Coronary artery (tissue), 2 donors: ENCODE data around the gene MDN1.

Source experiments
- DNase-seq: peaks from one replicate; pipeline ENCODE4 v3.0.0-alpha.2; 2017; ENCODE audit warnings: low spot score
- H3K27ac ChIP-seq, 2 donors: fragments of 200-600 bp; sonication (generic); one replicate each; pipeline ENCODE4 v1.5.1; 2016 to 2019
- H3K4me3 ChIP-seq: fragments of 200-600 bp; sonication (generic); 2 replicates; pipeline ENCODE4 v1.5.1; 2016; ENCODE audit warnings: mild to moderate bottlenecking, moderate library complexity
- CTCF ChIP-seq: fragments of 200-600 bp; sonication (generic); IDR thresholded peaks from one replicate; pipeline ENCODE4 v1.5.1; 2019; ENCODE audit warnings: antibody characterized with exemption

MDN1 gene

DNA sequence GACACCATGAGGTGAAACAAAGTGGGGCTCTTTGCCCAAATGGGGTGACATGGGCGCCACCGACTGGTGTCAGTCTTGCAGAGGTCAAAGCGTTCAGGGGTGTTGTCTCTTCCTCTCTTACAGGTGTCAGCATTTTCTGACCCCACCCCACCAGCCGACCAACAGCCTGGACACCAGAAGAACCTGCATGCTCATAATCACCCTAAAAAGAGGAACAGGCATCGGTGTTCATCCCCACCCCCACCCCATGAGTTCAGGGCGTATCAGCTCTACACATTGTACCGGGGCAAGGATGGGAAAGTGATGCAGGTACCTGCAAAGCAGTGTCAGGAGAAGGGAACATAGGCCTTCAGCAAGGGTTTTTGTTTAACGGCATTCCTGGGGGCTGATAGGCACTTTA lies 195.8 kb downstream of the MDN1 start:
- TF ChIP-seq CTCF = no peak
- no peak for DNase-seq
- H3K27ac ChIP-seq = no peak overlapping the region
- no peak overlapping the region for H3K4me3 ChIP-seq

DNA sequence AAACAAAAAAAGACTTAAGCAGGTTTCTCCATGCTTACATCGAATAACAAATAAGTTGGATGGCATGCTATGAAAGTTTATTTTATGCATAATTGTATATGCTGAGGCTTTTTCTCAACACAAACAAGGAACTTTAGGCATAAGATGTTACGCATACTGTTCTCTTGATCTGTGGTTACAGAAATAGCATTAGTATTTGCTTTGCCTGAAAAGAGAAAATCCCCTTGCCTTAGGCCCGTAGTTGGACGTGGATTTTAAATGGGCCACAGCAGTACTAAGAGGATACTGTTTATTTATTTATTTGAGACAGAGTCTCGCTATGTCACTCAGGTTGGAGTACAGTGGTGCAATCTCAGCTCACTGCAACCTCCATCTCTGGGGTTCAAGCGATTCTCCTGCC lies 200.0 kb downstream of the MDN1 start:
- Histone ChIP-seq H3K27ac (no peak overlapping the region), H3K4me3 (no peak overlapping the region)
- DNase-seq = no peak
- no peak for TF ChIP-seq CTCF

DNA sequence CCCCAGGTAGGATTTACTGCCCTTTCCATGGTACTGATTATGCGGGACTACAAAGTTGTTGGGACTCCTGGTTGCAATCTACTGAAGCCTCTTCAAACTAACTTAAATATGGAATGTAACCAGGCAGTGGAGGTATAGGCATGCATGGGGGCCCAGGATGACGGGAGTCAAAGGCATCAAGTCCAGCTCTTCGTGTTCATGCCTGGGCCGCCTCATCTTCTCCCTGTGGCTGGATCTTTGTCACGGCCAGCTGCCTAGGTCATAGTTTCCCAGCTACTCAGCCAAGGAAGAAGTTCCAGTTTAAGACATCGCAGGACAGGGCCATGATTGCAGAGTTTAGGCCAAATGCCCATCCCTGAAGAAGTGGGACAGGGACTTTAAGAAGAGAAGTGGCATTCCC lies 201.6 kb downstream of the MDN1 start:
- no peak for DNase-seq
- TF ChIP-seq CTCF = no peak
- H3K27ac ChIP-seq = no peak overlapping the region
- H3K4me3 ChIP-seq = no peak overlapping the region

DNA sequence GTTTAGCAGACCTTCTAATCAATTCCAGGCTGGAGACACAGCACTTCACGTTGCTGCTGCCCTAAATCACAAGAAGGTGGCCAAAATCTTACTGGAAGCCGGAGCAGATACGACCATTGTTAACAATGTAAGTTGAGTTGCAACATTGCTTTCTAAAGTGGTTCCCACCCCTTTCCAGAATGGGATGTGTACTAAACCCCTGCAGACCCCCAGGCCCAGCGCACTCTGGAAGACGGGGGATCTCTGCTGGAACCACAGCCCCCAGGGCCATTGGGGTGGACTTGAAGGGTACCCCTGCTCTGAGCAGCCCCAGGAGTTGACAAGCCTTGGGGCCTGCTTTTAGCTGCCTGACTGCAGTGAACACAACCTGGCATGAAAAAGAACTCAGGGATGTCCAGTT lies 203.1 kb downstream of the MDN1 start:
- no peak overlapping the region for H3K27ac ChIP-seq
- DNase-seq = no peak
- no peak overlapping the region for H3K4me3 ChIP-seq
- TF ChIP-seq CTCF = no peak

DNA sequence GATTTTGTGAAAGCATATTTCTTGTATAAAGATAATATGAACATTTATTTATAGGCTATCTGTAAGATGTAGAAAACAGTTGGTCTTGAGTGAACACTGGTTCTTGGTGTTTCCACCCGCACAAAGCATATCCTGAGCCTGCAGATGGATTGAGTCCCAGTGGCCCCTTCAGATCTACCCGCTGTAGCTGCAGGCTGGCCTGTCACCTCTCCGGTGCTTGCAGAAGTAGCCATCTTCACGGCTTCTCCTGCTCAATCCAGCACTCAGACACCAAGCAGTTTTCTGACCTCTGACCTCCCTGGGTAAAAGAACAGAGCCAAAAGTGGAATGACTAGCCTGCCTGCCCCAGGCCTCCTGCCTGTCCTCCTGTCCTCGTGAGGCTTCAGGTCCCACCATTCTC lies 203.7 kb downstream of the MDN1 start:
- Histone ChIP-seq H3K4me3 (no peak overlapping the region), H3K27ac (no peak overlapping the region)
- TF ChIP-seq CTCF = no peak
- DNase-seq = no peak

GRCh38 chr6:89613790-89614189 lies 205.8 kb downstream of the MDN1 start:
- no peak for TF ChIP-seq CTCF
- no peak overlapping the region for H3K4me3 ChIP-seq
- H3K27ac ChIP-seq = no peak overlapping the region
- no peak for DNase-seq

DNA sequence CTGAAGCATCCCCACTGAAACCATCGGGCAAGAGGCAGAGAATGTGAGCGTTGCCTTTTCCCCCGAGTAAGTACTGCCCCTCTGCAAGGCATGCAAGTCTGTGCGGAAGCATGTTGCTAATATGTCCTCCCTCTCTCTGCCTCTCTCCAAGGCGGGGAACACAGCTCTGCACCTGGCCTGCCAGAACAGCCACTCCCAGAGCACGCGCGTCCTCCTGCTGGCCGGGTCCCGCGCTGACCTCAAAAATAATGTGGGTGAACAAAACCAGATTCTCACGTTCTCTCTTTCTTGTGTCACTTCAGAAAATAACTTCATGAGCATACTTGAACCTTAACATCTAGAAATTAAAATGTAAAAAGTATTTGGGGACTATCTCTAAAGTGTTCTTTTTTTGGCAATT lies 207.5 kb downstream of the MDN1 start:
- no peak for DNase-seq
- no peak for TF ChIP-seq CTCF
- Histone ChIP-seq H3K27ac (no peak overlapping the region), H3K4me3 (no peak overlapping the region)
